ENCODE data around the gene SGSM2.
"Not testable (repeated sequence)": the region's sequence is repeated elsewhere in the genome, so short reads cannot be mapped to it uniquely, and the experiment has no call there.

Gene SGSM2, protein sequence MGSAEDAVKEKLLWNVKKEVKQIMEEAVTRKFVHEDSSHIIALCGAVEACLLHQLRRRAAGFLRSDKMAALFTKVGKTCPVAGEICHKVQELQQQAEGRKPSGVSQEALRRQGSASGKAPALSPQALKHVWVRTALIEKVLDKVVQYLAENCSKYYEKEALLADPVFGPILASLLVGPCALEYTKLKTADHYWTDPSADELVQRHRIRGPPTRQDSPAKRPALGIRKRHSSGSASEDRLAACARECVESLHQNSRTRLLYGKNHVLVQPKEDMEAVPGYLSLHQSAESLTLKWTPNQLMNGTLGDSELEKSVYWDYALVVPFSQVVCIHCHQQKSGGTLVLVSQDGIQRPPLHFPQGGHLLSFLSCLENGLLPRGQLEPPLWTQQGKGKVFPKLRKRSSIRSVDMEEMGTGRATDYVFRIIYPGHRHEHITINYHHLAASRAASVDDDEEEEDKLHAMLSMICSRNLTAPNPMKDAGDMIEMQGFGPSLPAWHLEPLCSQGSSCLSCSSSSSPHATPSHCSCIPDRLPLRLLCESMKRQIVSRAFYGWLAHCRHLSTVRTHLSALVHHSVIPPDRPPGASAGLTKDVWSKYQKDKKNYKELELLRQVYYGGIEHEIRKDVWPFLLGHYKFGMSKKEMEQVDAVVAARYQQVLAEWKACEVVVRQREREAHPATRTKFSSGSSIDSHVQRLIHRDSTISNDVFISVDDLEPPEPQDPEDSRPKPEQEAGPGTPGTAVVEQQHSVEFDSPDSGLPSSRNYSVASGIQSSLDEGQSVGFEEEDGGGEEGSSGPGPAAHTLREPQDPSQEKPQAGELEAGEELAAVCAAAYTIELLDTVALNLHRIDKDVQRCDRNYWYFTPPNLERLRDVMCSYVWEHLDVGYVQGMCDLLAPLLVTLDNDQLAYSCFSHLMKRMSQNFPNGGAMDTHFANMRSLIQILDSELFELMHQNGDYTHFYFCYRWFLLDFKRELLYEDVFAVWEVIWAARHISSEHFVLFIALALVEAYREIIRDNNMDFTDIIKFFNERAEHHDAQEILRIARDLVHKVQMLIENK

DNA sequence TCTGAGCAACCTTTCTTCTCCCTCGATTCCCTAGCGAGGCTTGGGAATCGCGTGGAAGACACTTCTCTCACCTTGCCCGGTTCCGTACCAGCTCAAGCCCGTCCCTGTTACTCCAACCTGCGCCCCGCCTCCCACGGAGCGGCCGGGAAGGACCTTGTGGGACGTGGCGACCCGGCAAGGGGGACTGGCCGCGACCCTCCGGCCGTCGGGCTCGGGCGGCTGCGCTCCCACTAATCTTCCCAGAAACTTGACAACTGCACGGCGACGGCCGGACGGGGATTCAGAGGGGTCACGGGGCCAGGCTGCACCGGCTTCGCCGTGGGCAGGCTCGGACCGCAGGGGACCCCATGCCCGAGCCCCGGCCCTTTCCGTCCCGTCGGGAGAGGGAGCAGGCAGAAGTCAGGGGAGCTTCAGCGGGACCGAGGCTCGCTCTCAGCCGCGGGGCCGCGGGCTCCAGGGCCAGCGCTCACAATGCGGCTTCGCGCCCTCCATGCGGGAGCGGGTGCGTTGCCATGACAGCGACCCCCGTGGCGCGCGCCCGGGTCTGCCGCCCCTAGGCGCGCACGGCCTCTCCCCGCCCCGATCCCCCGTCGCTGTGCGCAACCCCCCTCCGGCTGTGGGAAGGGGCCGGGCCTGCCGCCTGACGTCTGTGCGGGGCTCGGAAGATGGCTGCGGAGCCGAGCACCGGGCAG is at the start of gene SGSM2:
TSS of gene SGSM2 (plus strand) at position 650 of the 692 bp plus-strand sequence. CDS start 188 bp downstream, outside the sequence.
- DNase-seq = no peak

- DNase-seq = no peak
These were observed 47.3 kb upstream of the SGSM2 start for GRCh38 chr17:2289878-2290478.

DNA sequence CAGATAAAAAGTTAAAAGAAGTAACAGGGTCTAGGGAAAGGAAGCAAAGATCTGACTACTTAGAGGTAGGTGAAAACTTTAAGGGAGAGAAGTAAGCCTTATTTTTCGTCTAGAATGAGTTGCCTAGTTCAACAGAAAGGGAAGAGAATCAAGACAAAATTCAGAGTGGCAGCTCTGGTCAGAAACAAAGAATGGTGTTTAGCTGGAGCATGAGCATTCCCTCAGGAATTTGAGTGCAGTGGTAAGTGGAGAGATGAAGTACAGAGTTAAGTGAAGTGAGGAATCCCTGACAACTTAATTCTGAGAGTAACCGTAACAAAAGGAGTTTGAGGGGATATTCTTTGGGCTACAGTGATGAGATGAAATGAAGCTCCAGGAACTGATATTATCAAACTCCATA is 45.2 kb upstream of the SGSM2 start:
- no peak for DNase-seq

GRCh38 chr17:2295575-2295974 is 41.7 kb upstream of the SGSM2 start:
- no peak for DNase-seq

- DNase-seq = no peak
These were observed 40.3 kb upstream of the SGSM2 start for GRCh38 chr17:2297023-2297422.

GRCh38 chr17:2299136-2299535 is 38.2 kb upstream of the SGSM2 start:
- DNase-seq = no peak

GRCh38 chr17:2299756-2300155 is 37.5 kb upstream of the SGSM2 start:
- DNase-seq = no peak

- DNase-seq = no peak
These were observed 34.5 kb upstream of the SGSM2 start for GRCh38 chr17:2302778-2303203.

GRCh38 chr17:2303204-2304188 is 33.8 kb upstream of the SGSM2 start, which contains the start of the genes SMG6 and SRR:
SMG6 (minus strand) TSS chr17:2303785; CDS start chr17:2303720, 65 bp downstream.
SRR (plus strand) TSS chr17:2303950; CDS start chr17:2315561, 11,611 bp downstream.
- DNase-seq = peak; percentile 55

GRCh38 chr17:2304931-2305330 is 32.4 kb upstream of the SGSM2 start:
- no peak for DNase-seq

DNA sequence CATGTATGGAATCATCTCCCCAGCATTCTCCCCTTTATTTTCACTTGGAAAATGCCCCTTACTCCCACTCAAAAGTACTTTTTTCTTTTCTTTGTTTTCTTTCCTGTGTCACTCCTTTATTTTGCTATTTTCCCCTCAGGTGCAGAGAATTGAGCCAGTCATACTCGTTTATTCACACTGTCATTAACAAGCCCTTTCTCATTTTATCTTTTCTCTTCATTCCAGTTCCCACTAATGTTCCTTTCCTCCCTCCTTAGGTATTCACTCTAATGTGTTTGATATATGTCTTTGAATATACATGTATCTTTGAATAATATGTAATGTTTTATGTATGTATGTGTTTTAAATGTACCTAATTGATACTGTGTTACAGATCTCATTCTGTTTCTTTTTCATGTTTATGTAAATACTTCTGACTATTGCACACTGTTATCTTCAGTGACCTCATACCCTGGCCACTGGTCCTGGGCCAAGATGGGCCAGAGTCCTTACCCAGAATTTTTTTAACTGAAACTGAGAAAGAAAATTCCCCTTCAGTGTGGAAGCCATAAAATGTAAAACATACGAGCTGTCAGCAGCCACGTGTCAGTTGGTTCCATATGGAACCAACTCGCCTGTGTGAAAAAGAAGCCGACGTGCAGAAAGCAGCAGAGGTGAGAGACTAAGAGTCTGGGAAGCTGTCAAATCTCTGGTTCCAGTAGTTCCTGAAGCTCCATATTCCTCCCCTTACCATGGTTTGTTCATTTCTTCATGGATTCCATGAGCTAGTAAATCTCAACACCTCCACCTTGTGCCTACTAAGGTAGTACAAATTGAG is 27.8 kb upstream of the SGSM2 start:
- no peak for DNase-seq

GRCh38 chr17:2312736-2313135 is 24.6 kb upstream of the SGSM2 start:
- no peak for DNase-seq

GRCh38 chr17:2316916-2317205 is 20.4 kb upstream of the SGSM2 start:
- not testable (repeated sequence) for DNase-seq

DNA sequence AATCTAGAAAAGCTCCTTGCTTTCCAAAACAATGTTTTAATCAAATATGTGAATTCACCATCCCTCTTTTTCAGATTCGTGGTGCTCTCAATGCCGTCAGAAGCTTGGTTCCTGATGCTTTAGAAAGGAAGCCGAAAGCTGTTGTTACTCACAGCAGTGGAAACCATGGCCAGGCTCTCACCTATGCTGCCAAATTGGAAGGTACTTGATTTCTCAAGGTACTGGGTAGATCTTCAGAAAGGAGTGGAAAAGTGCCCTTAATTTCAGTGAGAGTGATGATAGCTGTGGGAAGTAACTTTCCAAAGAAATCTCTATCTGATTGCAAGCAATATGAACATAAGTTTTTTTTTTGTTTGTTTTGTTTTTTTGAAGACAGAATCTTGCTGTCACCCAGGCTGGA is 19.5 kb upstream of the SGSM2 start:
- DNase-seq = no peak

DNA sequence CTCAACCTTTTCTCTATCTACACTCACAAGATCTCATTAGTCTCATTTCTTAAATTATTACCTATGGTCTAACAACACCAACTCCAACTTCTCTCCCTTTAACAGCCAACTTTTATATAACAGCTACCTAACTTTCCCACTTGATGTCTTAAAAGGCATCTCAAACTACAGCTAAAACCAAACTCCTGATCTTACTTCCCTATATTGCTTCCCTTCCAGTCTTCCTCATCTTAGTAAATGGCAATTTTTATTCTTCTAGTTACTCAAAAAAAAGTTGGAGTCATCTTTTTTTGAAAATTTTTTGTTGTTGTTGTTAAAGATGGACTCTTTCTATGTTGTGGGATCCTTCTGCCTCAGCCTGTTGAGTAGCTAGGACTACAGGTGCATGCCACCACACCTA is 18.2 kb upstream of the SGSM2 start:
- no peak for DNase-seq

DNA sequence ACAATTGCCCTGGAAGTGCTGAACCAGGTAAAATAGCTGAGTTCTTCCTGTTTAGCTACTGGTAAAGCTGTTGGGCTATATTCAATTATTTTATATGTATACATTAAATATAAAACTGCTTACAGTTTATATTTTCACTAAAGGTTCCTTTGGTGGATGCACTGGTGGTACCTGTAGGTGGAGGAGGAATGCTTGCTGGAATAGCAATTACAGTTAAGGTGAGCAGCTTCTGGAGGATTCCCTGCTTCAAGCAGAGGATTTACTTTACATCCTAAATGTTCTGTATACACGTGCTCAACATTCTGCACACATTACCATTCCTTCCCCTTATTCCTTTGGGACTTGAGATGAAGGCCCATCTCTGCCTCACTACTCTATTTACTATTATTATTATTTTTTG is 15.9 kb upstream of the SGSM2 start:
- no peak for DNase-seq

DNA sequence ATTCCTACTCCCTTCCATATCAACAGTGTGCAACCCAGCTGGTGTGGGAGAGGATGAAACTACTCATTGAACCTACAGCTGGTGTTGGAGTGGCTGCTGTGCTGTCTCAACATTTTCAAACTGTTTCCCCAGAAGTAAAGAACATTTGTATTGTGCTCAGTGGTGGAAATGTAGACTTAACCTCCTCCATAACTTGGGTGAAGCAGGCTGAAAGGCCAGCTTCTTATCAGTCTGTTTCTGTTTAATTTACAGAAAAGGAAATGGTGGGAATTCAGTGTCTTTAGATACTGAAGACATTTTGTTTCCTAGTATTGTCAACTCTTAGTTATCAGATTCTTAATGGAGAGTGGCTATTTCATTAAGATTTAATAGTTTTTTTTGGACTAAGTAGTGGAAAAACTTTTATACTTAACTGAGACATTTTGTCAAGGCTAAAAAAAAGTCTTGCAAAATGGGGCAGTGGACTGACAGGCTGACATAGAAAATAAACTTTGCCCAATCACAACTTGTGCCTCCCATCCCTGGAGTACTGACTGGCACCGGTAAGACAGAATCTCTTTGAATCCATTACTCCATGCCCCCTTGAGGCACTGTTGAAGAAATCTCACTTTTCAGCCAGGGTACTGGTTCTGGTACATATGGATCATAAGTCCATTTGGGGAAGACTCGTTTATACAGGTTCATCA is 13.5 kb upstream of the SGSM2 start:
- DNase-seq = no peak

DNA sequence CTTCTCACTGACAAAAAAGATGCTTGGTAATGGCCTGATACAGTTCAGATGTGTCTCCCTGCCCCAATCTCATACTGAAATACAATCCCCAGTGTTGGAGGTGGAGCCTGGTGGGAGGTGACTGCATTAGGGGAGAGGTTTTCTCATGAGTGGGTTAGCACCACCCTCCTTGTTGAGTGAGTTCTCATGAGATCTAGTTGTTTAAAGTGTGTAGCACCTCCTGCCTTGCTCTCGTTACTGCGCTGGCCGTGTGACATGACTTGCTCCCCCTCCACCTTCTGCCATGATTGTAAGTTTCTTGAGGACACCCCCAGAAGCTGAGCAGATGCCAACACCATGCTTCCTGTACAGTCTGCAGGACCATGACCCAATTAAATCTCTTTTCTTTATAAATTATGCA is 6.0 kb upstream of the SGSM2 start:
- no peak for DNase-seq

- no peak for DNase-seq
These were observed 1.5 kb upstream of the SGSM2 start for GRCh38 chr17:2335726-2336214.

Measured in NCI-H1417 treated with DMSO at 0.1 percent for 48 hours (cell line).